HG03025 (cell line): ENCODE measurements around the gene ZFAND6.

ENCODE experiments used
- ATAC-seq: cut with Tn5 transposase; IDR thresholded peaks from one replicate; pipeline ENCODE4 v1.9.1; 2021; ENCODE audit warnings: mild to moderate bottlenecking, moderate library complexity; ENCODE audit not compliant: unreplicated experiment, low FRiP score

Gene ZFAND6

GRCh38 chr15:80184554-80184953, 125.1 kb downstream of the ZFAND6 start:
- ATAC-seq: no peak

- ATAC-seq: no peak
Measured at GRCh38 chr15:80185152-80185551, 125.7 kb downstream of the ZFAND6 start.

GRCh38 chr15:80186066-80186465, 126.6 kb downstream of the ZFAND6 start:
- ATAC-seq: no peak

- ATAC-seq: no peak
Measured at GRCh38 chr15:80186597-80186996, 127.1 kb downstream of the ZFAND6 start.
